Inferior parietal cortex (tissue), 1 donor: Measurements from ENCODE around the gene PITPNB.
A peak's percentile ranks its signal among the peaks of the same experiment; 100 is the strongest.

Experiments used
- DNase-seq: peaks from one replicate; pipeline ENCODE4 v3.0.0-alpha.2; 2016; ENCODE audit errors: extremely low spot score

Gene PITPNB

GRCh38 chr22:27919222-27919941, at the start of gene PITPNB:
Gene PITPNB (minus strand): TSS chr22:27919256. CDS start chr22:27919191, 65 bp downstream.
- DNase-seq, result peak; percentile 95

- DNase-seq, result no peak
These were observed 47.4 kb upstream of the PITPNB start for GRCh38 chr22:27966168-27967064.

DNA sequence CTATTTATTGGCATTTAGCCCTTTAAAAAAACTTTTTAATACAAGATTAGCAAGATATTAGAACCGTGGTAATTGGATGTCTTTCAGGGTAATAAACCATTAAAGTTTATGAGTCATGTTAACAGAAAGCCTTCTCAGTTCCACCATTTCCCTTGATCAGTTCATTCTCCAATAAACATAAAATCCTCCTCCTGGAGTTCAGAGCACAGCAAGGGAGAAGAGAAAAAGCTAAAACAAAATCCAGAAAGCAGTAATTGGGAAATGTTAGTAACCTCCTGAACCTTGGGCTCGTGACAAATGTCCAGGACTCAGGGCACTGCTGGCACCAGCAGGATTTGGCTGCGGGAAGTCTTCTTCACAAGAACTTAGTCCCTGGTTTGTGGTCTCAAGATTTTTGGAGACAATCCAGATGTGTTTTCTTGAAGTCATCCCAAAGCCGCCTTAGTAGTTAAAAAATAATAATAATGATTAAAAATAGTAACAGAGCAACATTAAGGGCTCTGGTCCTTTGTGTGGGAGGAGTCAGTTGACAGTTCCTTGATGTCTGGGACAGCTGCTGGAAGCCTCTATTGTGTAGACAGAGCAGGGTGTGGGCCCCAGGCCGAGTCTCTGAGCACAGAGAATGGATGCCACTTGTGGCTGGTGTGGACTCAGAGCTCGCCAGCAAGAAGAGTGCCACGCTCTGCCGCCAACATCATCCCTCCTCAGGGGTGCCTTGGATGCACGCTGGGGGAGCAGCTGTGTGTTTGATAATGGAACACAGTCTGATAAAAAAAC, 43.4 kb upstream of the PITPNB start:
- no peak for DNase-seq

- no peak for DNase-seq
These were observed 42.6 kb upstream of the PITPNB start for GRCh38 chr22:27961680-27962079.

GRCh38 chr22:27961182-27961581, 42.1 kb upstream of the PITPNB start:
- DNase-seq, result no peak

DNA sequence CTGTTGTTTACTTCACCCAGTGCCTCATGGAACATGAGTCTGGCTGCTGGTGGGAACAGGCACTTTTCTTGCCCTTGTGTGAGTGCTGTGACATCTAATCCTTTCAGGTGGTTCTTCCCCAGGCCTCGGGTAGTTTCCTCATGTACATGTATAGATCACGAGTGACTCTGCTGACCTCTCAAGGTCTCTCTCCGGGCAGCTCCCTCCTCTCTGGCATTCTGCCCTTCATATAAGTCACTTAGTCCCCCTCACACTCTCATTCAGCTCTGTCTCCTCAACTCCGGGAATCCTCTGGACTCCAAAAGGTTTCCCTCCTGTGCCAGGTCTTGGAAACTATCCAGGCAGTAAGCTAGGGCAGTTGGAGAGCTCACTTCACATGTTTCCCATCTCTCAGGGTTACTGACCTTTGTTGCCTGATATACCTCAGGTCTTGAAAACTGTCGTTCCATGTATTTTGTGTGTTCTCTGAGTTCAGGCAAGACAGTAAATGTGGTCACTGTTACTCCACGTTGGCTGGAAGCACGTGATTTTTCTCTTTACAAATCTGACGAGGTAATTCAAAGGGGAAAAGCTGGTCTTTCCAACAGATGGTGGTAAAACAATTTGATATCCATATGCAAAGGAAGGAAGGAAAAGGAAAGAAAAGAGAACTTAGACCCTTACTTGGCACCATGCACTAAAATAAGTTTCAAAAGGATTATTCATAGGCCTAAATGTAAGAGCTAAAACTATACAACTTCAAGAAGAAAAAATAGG, 40.5 kb upstream of the PITPNB start:
- no peak for DNase-seq

DNA sequence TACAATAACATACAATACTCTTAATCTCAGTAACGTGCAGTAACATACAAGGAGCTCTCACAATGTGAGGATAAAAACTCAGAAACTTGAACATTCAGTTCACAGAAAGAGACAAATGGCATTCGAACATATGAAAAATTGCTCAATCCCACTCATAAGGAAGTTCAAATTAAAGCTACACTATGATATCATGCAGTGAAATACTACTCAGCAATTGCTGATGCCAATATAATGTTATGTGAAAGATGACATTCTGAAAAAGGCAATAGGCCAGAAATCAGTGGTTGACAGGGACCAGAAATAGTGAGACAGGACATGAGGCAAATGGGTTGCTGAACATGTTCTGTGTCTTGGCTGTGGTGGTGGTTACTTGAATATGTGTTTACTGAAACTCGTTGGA, 33.7 kb upstream of the PITPNB start:
- no peak for DNase-seq

GRCh38 chr22:27952091-27952490, 33.0 kb upstream of the PITPNB start:
- no peak for DNase-seq

DNA sequence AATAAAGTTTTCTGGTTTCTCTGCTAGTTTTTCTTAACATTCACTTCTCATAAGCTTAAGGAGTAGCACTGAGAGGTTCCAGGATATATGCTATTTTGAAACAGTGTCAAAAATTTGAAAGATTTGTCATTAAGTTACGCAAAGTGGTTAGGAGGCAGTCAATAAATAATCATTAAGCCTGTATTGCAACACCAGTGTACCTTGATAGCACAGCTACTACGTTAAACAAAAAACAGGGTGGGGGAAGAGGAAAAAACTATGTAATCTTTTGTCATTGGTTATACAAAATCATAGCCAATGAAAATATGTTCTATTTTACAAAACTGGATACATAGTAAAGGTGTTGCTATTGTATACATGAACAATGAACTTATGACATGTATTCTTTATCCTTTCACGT, 30.4 kb upstream of the PITPNB start:
- no peak for DNase-seq

- DNase-seq, result no peak
These were observed 29.5 kb upstream of the PITPNB start for GRCh38 chr22:27948569-27948968.

- DNase-seq, result no peak
These were observed 28.4 kb upstream of the PITPNB start for GRCh38 chr22:27947448-27947847.

GRCh38 chr22:27941143-27941542, 22.1 kb upstream of the PITPNB start:
- DNase-seq, result no peak

DNA sequence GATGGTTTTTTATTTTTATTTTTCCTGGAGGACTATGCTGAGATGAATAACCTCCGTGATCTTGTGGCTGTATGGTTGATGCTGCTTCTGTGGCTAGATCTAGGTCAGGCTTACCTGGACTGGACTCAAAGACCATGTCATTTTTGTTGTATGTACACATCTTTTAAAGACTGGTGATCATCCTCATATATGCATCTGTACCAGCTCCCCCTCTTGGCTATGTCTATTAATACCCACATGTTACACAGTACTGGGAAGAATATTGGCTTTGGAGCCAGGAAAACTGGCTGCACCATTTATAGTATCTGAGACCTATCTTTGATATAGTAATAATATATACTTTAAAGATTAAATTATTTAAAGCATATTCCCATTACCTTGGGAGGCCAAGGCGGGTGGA, 18.4 kb upstream of the PITPNB start:
- DNase-seq, result no peak

DNA sequence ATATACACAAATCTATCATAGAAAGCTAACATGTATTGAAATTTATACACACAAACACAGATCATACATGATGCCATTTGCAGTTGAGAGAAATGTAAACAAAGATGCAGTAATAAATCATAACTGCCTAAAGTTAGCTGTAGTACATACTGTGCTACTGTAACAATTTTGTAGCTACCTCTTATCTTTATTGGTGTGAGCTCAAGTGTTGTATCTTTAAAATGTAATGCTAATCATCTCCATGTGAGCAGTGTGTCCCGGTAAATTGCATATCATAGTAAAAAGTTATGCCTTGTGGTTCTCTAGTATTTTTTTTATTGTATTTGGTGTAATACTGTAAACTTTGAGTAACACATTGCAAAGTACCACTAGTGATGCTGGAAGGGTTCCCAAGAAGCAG, 16.8 kb upstream of the PITPNB start:
- no peak for DNase-seq

DNA sequence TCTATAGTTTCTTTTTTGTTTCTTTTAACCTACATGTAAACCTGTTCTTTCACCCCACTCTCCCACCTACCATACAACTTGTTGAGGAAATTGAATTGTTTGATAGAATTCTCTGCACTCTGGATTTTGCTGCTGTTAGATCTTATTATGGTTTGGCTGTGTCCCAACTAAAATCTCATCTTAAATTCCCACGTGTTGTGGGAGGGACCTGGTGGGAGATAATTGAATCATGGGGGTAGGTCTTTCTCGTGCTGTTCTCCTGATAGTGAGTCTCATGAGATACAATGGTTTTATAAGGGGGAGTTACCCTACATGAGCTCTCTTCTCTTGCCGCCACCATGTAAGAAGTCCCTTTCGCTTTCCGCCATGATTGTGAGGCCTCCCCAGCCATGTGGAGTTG, 15.0 kb upstream of the PITPNB start:
- DNase-seq, result no peak

DNA sequence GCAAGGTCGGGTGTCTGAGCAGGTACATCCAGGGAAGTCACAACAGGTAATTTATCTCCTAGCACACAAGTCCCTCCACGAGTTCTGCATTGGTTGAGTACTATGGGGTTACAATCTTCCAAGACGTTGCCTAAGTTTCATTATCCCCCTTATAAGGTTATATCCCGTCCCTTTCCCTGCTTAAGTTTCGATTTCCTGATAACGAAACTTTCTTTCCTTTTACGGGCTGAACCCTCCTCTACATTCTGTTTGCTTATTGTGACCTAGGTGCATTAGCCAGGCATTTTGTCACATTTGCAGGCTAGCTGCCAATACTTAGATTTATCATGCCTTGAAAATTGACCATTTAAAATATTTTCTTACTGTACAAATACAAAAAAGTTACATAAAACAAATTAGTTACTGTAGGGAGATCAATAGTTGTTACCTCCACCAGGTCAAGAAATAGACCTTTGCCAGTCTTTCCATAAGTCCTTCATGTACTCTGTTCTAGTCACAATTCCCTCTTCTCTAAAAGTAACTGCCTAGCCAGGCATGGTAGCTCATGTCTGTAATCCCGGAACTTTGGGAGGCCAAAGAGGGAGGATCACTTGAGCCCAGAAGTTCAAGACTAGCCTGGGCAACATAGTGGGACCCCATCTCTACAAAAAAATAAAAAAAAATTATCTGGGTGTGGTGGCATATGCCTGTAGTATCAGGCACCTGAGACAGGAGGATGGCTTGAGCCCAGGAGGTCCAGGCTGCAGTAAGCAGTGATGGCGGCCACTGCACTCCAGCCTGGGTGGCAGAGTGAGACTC, 14.3 kb upstream of the PITPNB start:
- no peak for DNase-seq

DNA sequence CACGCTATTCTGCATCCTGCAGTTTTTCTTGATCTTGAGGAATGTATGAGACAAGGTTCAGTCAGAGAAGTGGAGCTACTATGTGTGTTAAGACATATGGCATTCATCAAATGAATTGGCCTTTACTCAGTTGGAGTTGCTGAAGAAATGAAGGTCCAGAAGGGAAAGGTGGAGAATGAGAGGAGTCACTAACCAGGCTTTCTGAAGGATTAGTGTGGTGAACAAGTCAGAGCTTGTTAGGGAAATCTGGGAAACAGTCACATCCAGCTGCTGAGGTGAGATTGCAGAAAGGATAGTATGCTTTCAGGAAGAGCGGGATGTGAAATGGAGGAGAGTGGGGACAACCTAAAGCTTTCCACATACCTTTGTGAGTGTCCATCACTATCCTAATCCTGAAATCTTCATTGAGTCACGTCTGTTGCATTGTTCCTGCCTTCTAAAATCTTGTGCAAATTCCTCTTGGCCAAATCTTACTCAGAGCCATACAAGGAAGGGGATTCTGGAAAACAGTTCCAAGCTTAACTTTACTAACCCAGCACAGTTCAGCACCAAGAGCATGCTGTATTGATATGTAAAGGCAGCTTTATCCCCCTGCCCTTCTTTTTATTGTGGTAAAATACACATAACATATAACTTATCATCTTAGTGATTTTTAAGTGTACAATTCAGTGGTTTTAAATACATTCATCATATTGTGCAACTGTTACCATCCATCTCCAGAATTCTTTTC, 11.4 kb upstream of the PITPNB start:
- no peak for DNase-seq

GRCh38 chr22:27927608-27928007, 8.6 kb upstream of the PITPNB start:
- DNase-seq, result no peak

- no peak for DNase-seq
These were observed 6.3 kb upstream of the PITPNB start for GRCh38 chr22:27925331-27925730.
